GM19328 (cell line): Measurements from ENCODE around the gene TLR8.
"Not testable (repeated sequence)": the region's sequence is repeated elsewhere in the genome, so short reads cannot be mapped to it uniquely, and the experiment has no call there.

ENCODE experiments used
- ATAC-seq: cut with Tn5 transposase; IDR thresholded peaks from one replicate; pipeline ENCODE4 v1.9.1; 2021; ENCODE audit warnings: mild to moderate bottlenecking, moderate library complexity; ENCODE audit not compliant: unreplicated experiment

The TLR8 gene

GRCh38 chrX:12896935-12897334 is 9.5 kb upstream of the TLR8 start:
- no peak for ATAC-seq

- ATAC-seq, result no peak
These were observed 8.3 kb upstream of the TLR8 start for GRCh38 chrX:12898073-12898472.

GRCh38 chrX:12899506-12899905 is 6.9 kb upstream of the TLR8 start:
- ATAC-seq, result no peak

GRCh38 chrX:12901486-12901885 is 4.9 kb upstream of the TLR8 start:
- ATAC-seq, result no peak

- ATAC-seq, result no peak
These were observed 2.8 kb upstream of the TLR8 start for GRCh38 chrX:12903646-12904045.

- ATAC-seq, result no peak
These were observed 4.2 kb downstream of the TLR8 start for GRCh38 chrX:12910423-12911121.

GRCh38 chrX:12911122-12911470 is 4.7 kb downstream of the TLR8 start:
- ATAC-seq, result no peak

GRCh38 chrX:12912791-12913482 is 6.5 kb downstream of the TLR8 start:
- no peak for ATAC-seq

GRCh38 chrX:12917753-12918152 is 11.3 kb downstream of the TLR8 start:
- ATAC-seq, result no peak

GRCh38 chrX:12919051-12919450 is 12.6 kb downstream of the TLR8 start:
- ATAC-seq, result no peak

GRCh38 chrX:12919620-12920019 is 13.2 kb downstream of the TLR8 start:
- no peak for ATAC-seq

- no peak for ATAC-seq
These were observed 14.6 kb downstream of the TLR8 start for GRCh38 chrX:12920990-12921389.

GRCh38 chrX:12921886-12922598 is 15.6 kb downstream of the TLR8 start:
- ATAC-seq, result no peak

- ATAC-seq, result no peak
These were observed 16.1 kb downstream of the TLR8 start for GRCh38 chrX:12922599-12922919.

- no peak for ATAC-seq
These were observed 23.3 kb downstream of the TLR8 start for GRCh38 chrX:12929701-12930100.

- ATAC-seq, result no peak
These were observed 23.7 kb downstream of the TLR8 start for GRCh38 chrX:12930150-12930549.

GRCh38 chrX:12932244-12932643 is 25.8 kb downstream of the TLR8 start:
- ATAC-seq, result no peak

- no peak for ATAC-seq
These were observed 28.4 kb downstream of the TLR8 start for GRCh38 chrX:12934850-12935249.

- no peak for ATAC-seq
These were observed 30.5 kb downstream of the TLR8 start for GRCh38 chrX:12936947-12937346.

- ATAC-seq, result not testable (repeated sequence)
These were observed 34.1 kb downstream of the TLR8 start for GRCh38 chrX:12940471-12940870.

- ATAC-seq, result not testable (repeated sequence)
These were observed 37.2 kb downstream of the TLR8 start for GRCh38 chrX:12943592-12943991.

- not testable (repeated sequence) for ATAC-seq
These were observed 38.0 kb downstream of the TLR8 start for GRCh38 chrX:12944452-12944851.
